Activated naive CD8-positive, alpha-beta T cell treated with anti-CD3 and anti-CD28 coated beads for 36 hours (primary cell): Measurements from ENCODE around the gene ZNF697. TPM values are rescaled to one million over a fixed set of nuclear protein-coding genes. Genes with fewer than 3 reads are reported as not detected.
"Not testable (repeated sequence)": the region's sequence is repeated elsewhere in the genome, so short reads cannot be mapped to it uniquely, and the experiment has no call there.

Experiments used
- DNase-seq: peaks from one replicate; pipeline ENCODE4 v3.0.0; 2021
- H3K27ac Mint-ChIP-seq: one replicate; pipeline ENCODE4 v1.8.0; 2022; ENCODE audit warnings: mild to moderate bottlenecking, moderate library complexity, mixed read lengths
- H3K27me3 Mint-ChIP-seq: one replicate; pipeline ENCODE4 v1.8.0; 2022; ENCODE audit warnings: mild to moderate bottlenecking, mixed read lengths
- H3K36me3 Mint-ChIP-seq: one replicate; pipeline ENCODE4 v1.8.0; 2021; ENCODE audit warnings: mild to moderate bottlenecking, mixed read lengths
- H3K4me1 Mint-ChIP-seq: one replicate; pipeline ENCODE4 v1.8.0; 2021; ENCODE audit warnings: mixed read lengths
- H3K4me3 Mint-ChIP-seq: one replicate; pipeline ENCODE4 v1.8.0; 2022; ENCODE audit warnings: mild to moderate bottlenecking, moderate library complexity, mixed read lengths
- H3K9me3 Mint-ChIP-seq: one replicate; pipeline ENCODE4 v1.8.0; 2022; ENCODE audit warnings: mixed read lengths
- total RNA-seq, 2 experiments: library from RNA; stranded (reverse); gene quantifications; one replicate each; pipeline ENCODE4 v1.2.3, GENCODE V29; 2021

ZNF697 gene
- total RNA-seq, 2 experiments from 2014 or later = 0.91 to 1.1 TPM

DNA sequence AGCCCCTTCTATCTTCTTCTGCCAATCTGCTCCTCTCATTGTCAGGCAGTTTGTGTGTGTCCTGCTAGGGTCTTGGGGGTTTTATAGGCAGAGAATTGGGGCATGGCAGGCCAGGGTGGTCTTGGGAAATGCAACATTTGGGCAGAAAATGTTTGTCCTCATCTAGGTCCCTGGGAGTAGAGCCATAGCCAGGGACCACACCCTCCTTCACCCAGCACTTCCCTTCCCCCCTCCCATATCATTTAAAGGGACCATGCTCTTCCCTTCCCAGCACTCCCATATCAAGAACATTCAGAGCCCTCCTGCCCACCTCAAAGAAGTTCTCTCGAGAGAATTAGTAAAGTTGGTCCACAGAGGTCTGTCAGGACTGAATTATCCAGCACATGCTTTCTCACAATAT lies 41.7 kb downstream of the ZNF697 start:
- Mint-ChIP-seq H3K4me3 (no peak overlapping the region), H3K9me3 (no peaks in the 10 kb centered on the region), H3K27ac (no peak overlapping the region), H3K4me1 (no peaks in the 10 kb centered on the region), H3K36me3 (no peaks in the 10 kb centered on the region), H3K27me3 (peaks cover 23% of the 10 kb centered on the region)
- no peak for DNase-seq

DNA sequence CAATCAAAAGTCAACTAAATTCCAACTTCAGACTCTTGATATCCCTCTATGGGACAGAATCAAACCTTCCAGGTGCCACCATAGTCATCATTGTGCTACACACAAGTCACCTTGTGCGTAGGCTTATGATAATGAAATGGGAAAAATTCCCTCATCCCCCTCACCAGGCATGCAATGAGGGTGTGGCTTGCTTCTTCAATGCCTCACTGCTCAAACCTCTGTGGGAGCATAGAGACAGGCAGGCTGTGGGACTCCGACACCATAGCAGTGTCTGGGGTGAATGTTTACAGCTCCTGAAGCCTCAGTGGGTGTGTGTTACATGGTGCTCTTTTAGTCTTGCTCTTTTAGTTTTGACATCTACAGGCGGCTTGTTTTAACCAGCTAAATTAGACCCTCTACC lies 42.4 kb downstream of the ZNF697 start:
- no peaks in the 10 kb centered on the region for H3K9me3 Mint-ChIP-seq
- H3K27ac Mint-ChIP-seq = no peak overlapping the region
- peaks cover 21% of the 10 kb centered on the region for H3K27me3 Mint-ChIP-seq
- H3K4me3 Mint-ChIP-seq = no peak overlapping the region
- no peaks in the 10 kb centered on the region for H3K4me1 Mint-ChIP-seq
- H3K36me3 Mint-ChIP-seq = no peaks in the 10 kb centered on the region
- DNase-seq = no peak

DNA sequence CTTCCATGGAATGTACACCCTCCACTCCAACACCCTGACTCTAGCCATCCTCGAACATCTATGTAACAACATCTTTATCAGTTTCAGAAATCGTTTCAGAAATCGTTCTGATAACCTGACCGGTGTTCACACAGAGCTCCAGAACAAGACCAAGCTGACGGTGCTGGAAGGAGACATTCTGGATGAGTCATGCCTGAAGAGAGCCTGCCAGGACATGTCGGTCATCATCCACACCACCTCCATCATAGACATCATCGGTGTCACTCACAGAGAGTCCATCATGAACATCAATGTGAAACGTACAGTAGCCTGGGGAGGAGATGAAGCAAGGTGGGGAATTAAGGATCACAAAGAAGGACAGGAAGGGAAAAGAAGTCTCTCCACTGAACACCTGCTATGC lies 43.0 kb downstream of the ZNF697 start:
- H3K27me3 Mint-ChIP-seq = peaks cover 18% of the 10 kb centered on the region
- not testable (repeated sequence) for H3K4me1 Mint-ChIP-seq, H3K4me3 Mint-ChIP-seq, H3K27ac Mint-ChIP-seq, H3K36me3 Mint-ChIP-seq, DNase-seq, H3K9me3 Mint-ChIP-seq

DNA sequence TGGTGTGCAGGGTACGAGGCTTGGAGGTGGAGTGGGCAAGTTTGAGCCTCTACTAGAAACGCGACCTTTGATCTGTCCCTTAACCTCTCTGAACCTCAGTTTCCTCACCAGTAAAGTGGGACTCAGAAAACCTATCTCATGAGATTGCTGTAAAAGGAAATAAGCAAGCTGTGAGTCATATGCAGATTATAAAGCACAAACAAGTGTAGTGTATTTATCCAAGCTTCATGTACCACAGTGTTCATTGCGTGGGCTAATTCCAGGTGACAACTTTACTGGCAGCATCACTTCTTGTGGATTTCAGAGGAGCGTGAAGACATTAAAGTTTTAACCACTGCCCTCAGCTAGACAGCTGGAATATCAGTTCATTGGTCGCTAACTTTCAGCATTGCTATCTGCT lies 44.4 kb downstream of the ZNF697 start:
- no peak overlapping the region for H3K4me3 Mint-ChIP-seq
- H3K27ac Mint-ChIP-seq = no peak overlapping the region
- H3K27me3 Mint-ChIP-seq = peaks cover 18% of the 10 kb centered on the region
- H3K36me3 Mint-ChIP-seq = no peaks in the 10 kb centered on the region
- H3K4me1 Mint-ChIP-seq = no peaks in the 10 kb centered on the region
- DNase-seq = no peak
- H3K9me3 Mint-ChIP-seq = no peaks in the 10 kb centered on the region

DNA sequence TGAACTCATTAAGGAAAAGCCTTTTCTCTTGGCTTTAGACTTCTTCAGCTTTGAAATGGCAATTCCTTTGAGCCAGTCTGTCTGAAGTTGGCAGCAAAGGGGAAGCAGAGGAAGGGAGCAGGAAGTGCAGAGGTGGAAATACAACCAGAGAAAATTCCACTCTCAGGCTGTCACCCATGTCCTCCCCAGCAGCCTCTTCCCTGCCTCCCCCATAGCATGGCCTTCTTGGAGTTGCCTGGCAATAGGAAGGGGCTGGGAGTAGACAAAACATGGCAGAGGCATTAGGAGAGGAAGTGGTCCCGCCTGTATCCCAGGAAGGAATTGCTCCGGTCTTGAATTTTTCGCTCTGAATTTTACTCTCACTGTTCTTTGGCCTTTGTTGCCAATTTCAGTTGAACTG lies 44.8 kb downstream of the ZNF697 start:
- not testable (repeated sequence) for H3K27ac Mint-ChIP-seq, H3K9me3 Mint-ChIP-seq
- H3K27me3 Mint-ChIP-seq = peaks cover 18% of the 10 kb centered on the region

DNA sequence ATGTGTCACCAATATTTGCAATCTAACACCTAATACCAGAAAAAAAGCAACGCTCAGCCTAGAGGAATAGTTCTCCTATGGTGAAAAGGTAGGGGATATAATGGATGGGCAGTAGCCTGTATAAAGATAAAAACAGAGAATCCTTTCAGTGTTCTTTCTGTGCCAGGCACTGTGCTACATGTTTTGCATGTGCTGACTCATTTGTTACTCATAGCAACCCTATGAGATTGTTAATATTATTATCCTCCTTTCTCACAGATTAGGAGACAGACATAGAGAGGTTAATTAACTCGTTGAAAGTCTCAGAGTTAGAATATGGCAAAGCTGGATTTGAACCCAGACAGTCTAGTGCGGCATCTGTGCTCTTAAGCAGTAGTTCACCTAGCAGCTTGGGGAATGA lies 45.3 kb downstream of the ZNF697 start:
- DNase-seq, H3K27ac Mint-ChIP-seq, H3K4me3 Mint-ChIP-seq, H3K36me3 Mint-ChIP-seq, H3K9me3 Mint-ChIP-seq, H3K4me1 Mint-ChIP-seq: not testable (repeated sequence)
- H3K27me3 Mint-ChIP-seq = peaks cover 18% of the 10 kb centered on the region

More for the DNA sequence above, 44.8 kb downstream of the ZNF697 start:
- DNase-seq, H3K4me1 Mint-ChIP-seq, H3K4me3 Mint-ChIP-seq, H3K36me3 Mint-ChIP-seq: not testable (repeated sequence)

DNA sequence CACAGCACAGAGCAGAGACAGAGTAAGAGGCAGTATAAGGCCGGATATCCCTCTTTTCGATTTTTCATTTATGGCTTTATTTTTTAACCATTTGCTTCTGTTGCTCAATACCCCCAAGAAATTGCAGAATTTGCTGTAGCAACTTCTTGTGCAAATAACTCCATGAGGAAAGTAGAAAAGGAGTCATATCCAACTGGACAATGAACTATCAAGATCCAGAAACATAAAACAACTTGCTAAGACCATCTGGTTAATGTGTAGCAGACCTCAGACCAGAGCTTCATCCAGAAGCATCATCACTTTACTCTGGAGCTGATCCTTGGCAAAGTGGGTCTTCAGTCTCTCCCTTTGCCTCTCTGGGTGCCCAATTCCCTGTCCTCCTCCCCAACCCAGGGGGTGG lies 45.9 kb downstream of the ZNF697 start:
- DNase-seq = no peak
- Mint-ChIP-seq H3K36me3 (no peaks in the 10 kb centered on the region), H3K4me3 (no peak overlapping the region), H3K27me3 (peaks cover 18% of the 10 kb centered on the region), H3K9me3 (no peaks in the 10 kb centered on the region), H3K4me1 (no peaks in the 10 kb centered on the region), H3K27ac (no peak overlapping the region)

DNA sequence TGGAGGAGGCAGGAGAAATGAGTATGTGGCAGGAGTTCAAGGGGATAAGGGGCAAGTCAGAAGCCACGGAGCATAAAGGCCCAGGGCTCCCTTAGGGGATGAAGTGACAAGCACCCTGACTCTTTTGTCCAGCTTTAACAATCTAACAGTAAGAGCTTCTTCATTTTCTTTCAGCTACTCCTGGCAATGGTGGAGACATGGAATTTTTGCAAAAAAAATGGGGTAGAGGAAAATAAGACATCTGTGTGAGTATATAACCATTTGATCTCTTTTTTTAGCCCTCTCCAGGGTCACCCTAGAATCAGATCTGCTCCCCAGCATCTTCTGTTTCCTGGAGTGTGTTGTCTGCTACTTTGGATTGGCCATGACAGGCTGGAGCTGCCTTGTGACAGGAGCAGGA lies 47.1 kb downstream of the ZNF697 start:
- H3K27me3 Mint-ChIP-seq = peaks cover 19% of the 10 kb centered on the region
- H3K36me3 Mint-ChIP-seq = no peaks in the 10 kb centered on the region
- no peaks in the 10 kb centered on the region for H3K9me3 Mint-ChIP-seq
- no peak overlapping the region for H3K27ac Mint-ChIP-seq
- no peaks in the 10 kb centered on the region for H3K4me1 Mint-ChIP-seq
- DNase-seq = no peak
- H3K4me3 Mint-ChIP-seq = no peak overlapping the region

DNA sequence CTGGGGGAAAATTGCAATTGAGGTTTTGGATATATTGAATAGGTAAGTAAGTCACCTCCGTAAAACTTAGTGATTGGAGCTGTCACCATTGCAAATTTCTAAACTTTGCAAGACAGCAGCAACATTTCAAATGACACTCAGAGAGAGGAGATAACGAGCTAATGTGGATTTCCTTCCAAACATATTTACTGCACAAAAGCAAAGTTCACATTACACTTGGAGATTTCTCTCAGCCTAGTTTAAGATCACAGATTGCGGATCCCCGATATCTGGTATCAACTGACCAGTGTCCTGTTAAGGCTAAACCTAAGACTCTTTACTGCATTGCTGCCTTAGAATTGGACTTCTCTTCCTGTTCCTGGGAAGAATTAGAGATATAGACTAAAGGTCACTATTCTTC lies 47.5 kb downstream of the ZNF697 start:
- H3K36me3 Mint-ChIP-seq = no peaks in the 10 kb centered on the region
- DNase-seq = no peak
- H3K4me3 Mint-ChIP-seq = no peak overlapping the region
- H3K4me1 Mint-ChIP-seq = no peaks in the 10 kb centered on the region
- no peaks in the 10 kb centered on the region for H3K9me3 Mint-ChIP-seq
- peaks cover 19% of the 10 kb centered on the region for H3K27me3 Mint-ChIP-seq
- H3K27ac Mint-ChIP-seq = no peak overlapping the region

DNA sequence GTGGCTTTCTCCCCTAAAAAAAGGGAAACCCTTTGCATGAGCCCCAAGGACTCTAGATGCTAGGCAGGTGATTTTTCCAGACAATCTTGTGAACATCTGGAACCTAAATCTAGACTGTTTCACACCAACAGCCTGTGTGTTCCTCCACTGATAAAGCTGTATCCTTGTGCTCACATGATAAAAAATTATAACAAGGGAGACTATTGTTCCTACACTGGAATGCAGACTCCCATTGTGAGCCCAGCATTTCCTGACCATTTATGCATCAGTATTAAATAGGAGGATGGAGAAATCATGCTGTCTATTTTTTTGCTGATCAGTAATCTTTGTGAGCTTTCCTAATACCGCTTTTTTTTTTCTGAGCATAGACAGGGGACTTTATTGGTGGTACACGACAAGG lies 52.5 kb downstream of the ZNF697 start:
- no peaks in the 10 kb centered on the region for H3K36me3 Mint-ChIP-seq
- H3K27ac Mint-ChIP-seq = no peak overlapping the region
- peaks cover 5% of the 10 kb centered on the region for H3K27me3 Mint-ChIP-seq
- DNase-seq = no peak
- no peaks in the 10 kb centered on the region for H3K4me1 Mint-ChIP-seq
- peaks cover 1% of the 10 kb centered on the region for H3K9me3 Mint-ChIP-seq
- H3K4me3 Mint-ChIP-seq = no peak overlapping the region

DNA sequence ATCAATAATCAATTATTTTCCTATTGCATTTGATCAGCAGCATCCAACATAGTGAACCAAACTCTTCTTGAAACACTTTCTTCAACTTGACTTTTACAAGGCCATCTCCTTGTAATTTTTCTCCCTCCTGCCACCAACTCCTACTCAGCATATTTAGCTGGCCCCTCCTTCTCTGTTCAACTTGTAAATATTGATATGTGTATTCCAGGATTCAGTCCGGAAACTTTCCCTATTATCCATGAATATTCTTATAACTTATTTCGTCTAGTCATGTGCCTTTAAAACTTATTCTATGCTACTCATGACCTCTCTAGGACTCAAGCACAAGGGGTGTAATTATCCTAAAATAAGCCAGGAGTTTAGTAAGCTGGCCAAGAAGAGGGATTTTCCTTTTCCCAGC lies 52.9 kb downstream of the ZNF697 start:
- H3K4me1 Mint-ChIP-seq = no peaks in the 10 kb centered on the region
- peaks cover 5% of the 10 kb centered on the region for H3K27me3 Mint-ChIP-seq
- no peak overlapping the region for H3K4me3 Mint-ChIP-seq
- no peaks in the 10 kb centered on the region for H3K36me3 Mint-ChIP-seq
- peaks cover 1% of the 10 kb centered on the region for H3K9me3 Mint-ChIP-seq
- H3K27ac Mint-ChIP-seq = no peak overlapping the region
- DNase-seq = no peak

DNA sequence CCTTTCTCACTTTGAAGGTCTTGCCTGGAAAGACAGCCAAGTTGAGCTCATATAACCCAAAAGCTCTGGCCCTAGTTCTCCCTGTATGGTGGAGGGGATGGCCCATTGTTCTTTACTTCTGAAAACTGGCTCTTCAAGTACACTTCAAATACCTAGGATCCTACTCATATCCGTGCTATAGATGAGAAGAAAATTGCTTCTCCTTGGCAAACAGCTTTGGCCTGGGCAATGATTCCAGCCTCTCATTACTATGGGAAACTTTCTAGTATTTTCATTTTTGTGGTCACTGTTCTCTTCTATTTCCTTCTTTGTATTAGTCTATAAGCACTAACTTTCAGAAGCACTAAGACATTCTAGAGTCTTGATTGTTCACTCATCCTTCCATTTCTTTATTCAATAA lies 53.7 kb downstream of the ZNF697 start:
- no peak overlapping the region for H3K27ac Mint-ChIP-seq
- no peaks in the 10 kb centered on the region for H3K4me1 Mint-ChIP-seq

DNA sequence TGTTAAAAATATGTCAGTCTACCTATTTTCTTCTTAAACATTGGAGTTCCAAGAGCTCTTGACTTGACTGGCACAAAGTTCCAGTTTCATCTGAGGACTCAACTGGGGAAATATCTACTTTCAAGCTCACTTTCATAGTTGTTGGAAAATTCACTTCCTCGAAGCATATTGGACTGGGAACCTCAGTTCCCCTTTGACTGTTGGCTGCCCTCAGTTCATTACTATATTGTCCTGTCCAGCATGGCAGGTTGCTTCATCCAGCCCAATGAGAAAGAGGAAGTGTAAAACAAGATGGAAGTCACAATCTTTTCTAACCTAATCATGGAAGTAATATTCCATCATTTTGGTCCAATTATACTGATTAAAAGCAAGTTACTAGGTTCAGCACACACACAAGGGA lies 54.3 kb downstream of the ZNF697 start:
- no peaks in the 10 kb centered on the region for H3K36me3 Mint-ChIP-seq
- H3K27me3 Mint-ChIP-seq = peaks cover 5% of the 10 kb centered on the region
- peaks cover 1% of the 10 kb centered on the region for H3K9me3 Mint-ChIP-seq
- H3K4me1 Mint-ChIP-seq = no peaks in the 10 kb centered on the region
- no peak overlapping the region for H3K27ac Mint-ChIP-seq
- no peak overlapping the region for H3K4me3 Mint-ChIP-seq
- DNase-seq = no peak

More for the DNA sequence above, 53.7 kb downstream of the ZNF697 start:
- no peak overlapping the region for H3K4me3 Mint-ChIP-seq
- no peaks in the 10 kb centered on the region for H3K36me3 Mint-ChIP-seq
- peaks cover 5% of the 10 kb centered on the region for H3K27me3 Mint-ChIP-seq
- H3K9me3 Mint-ChIP-seq = peaks cover 1% of the 10 kb centered on the region
- DNase-seq = no peak

DNA sequence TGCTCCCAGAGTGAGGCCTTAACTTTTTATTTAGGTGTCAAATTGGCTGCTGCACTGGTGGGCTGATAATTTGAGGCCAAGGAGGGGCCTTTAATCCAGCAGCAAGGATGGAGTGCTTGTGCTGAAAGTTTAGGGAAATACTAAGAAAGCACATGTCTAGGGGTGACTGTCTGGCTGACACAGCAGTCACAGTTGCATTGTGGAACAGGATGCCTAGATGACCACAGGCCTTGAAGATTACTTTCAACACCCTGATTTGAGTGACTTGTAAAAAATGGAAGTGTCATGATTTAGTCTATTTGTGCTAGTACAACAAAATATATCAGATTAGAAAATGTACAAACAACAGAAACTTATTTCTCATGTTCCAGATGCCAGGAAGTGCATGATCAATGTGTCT lies 57.7 kb downstream of the ZNF697 start:
- Mint-ChIP-seq H3K9me3 (peaks cover 1% of the 10 kb centered on the region), H3K27ac (no peak overlapping the region), H3K4me1 (no peaks in the 10 kb centered on the region), H3K27me3 (no peaks in the 10 kb centered on the region), H3K36me3 (no peaks in the 10 kb centered on the region), H3K4me3 (no peak overlapping the region)
- no peak for DNase-seq

DNA sequence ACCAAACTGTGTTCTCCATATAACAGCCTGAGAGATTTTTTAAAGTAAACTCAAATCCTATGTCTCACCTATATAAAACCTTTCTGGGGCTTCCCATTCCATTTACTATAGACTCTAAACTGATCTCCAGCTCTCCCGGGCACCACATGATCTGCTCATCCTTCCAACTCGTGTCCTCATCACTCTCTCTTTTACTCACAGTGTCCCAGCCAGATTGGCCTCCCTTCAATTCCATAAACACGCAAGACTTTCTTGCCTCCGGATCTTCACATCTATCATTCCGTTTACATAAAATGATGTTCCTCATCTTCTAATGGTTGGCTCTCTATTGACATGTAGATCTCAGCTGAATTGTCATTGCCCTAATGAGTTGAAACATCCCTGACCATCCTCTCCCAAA lies 59.4 kb downstream of the ZNF697 start:
- Mint-ChIP-seq H3K36me3 (no peaks in the 10 kb centered on the region), H3K27ac (no peak overlapping the region), H3K9me3 (peaks cover 1% of the 10 kb centered on the region), H3K27me3 (no peaks in the 10 kb centered on the region), H3K4me3 (no peak overlapping the region), H3K4me1 (no peaks in the 10 kb centered on the region)
- no peak for DNase-seq

DNA sequence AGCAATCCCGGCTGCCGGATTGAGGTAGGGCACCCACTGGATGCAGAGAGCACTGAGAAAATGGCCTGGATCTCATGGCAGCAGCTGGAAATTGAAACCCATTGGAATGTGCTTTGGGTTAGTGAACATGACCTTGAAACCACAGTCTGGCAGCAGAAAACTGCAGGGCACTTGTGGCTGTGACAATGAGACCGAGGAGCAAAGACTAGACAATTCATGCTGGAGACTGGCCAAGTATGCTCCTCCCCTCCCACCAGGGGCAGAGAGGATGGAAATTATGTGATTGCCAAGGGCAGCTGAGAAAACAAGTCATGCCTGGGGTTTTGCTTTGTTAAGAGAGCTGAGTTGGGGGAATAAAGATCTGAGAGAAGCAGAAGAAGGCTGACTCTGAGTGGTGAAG lies 60.7 kb downstream of the ZNF697 start:
- no peak for DNase-seq
- no peaks in the 10 kb centered on the region for H3K27me3 Mint-ChIP-seq
- H3K36me3 Mint-ChIP-seq = no peaks in the 10 kb centered on the region
- H3K4me1 Mint-ChIP-seq = no peaks in the 10 kb centered on the region
- no peak overlapping the region for H3K27ac Mint-ChIP-seq
- no peaks in the 10 kb centered on the region for H3K9me3 Mint-ChIP-seq
- no peak overlapping the region for H3K4me3 Mint-ChIP-seq

DNA sequence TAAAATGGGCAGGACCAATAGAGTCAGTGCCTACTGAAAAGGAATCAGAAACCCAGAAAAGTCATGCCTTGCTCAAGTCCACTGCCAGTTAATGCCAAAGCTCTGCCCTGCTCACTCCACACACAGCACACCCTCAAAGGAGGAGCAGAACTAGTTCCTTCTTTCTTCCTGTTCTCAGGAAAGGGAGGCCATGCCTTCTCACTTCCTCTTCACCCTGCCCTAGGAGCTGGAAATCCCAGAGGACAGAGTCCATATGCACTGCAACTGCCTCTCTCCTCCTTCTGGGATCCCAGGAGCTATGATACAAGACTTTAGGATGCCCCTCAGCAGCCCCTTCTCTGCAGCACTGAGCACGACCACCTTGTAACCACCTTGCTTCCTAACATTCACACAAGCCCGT lies 62.3 kb downstream of the ZNF697 start:
- not testable (repeated sequence) for H3K36me3 Mint-ChIP-seq, DNase-seq, H3K4me3 Mint-ChIP-seq, H3K9me3 Mint-ChIP-seq, H3K27ac Mint-ChIP-seq, H3K4me1 Mint-ChIP-seq, H3K27me3 Mint-ChIP-seq
